Measurements from ENCODE around the gene ANKRD13D. TPM values are rescaled to one million over a fixed set of nuclear protein-coding genes. Genes with fewer than 3 reads are reported as not detected.

ANKRD13D gene
- polyA plus RNA-seq, 3 donors = 18.9 to 21.1 (median 20.8) TPM

DNA sequence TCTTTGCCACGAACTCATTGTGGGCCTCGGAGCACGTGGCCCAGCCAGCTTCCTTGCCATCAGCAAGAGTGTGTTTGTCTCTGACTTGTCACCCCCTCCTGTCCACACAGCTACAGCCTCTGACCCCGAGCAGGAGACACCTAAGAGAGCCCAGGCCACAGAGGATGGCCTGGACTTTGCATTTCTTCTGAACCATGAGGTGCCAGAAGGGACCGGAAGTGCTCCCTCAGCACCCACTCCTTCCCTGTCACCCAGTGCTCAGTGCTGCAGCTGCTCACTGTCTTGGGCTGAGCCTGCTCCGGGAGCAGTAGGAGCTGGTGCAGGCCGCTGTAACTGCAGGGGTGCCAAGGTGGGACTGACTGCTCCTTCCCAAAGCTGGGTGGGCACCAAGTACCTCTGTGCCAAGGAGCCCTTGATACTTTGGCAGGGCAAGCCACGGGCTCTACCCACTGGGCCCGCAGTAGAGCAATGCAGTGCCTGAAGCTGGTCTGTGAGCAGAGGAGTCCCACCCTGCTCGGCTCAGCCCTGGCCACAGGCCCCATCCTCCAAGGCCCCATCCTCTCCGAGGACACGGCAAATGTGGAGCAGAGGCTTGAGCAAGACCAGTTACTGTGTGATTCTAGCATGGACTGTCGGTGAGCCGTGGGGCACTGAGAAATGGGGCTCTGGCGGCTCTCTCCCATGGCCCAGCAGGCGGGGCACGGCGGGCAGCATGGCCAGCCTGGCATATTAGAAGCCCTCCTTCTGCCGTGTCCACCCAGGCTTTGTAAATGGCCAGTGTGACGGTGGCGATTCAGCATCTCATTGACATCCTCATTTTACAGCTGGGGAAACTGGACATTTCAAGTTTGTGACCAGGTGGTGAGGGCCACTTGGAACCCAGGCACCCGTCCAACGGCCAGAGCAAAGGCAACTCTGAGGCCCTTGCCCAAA, 16.5 kb upstream of the ANKRD13D start:
- no peak for DNase-seq (ENCODE audit: low read depth in 3 of 3, low spot score in 2 of 3)

GRCh38 chr11:67273260-67273990, 15.7 kb upstream of the ANKRD13D start:
- no peak for DNase-seq (ENCODE audit: low read depth in 3 of 3, low spot score in 2 of 3)

DNA sequence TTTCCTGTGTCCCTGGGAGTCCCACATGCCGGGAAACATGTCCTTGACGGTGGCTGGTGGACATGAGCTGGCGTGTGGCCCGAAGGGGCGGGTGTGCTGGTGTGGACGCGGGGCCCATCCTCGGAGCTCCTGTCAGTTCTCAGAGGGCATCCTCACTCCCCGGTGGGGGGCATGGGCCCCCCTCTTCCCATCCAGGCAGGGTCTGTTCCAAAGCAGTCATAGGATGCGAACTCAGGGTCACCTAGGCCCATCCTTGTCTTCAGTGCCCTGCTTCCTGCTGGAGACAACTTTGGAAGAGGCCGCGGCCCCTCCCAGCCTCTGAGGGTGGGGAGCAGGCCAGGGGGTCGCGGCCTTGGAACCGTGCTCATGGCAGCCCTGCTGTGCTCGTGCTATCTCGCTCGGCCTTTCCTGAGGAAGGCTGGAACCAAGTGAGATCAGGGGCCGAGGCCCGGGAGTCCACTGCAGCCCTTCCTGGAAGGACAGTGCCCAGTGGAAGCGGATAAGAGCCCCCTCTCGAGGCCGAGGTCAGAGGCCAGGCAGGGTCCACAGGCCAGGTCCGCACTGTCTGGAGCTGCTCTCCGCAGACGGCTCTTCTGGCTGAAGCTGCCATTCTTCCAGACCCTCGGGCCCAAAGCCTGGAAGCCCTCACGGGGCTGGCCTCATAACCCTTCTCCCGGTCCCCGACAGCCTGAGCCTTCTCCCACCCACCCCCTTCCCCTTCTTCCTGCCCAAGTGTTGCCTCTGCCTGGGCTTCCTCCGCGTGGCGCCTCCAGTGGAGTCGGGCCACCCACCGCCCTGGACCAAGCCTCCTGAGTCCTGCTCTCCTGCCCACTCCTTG, 14.1 kb upstream of the ANKRD13D start:
- no peak for DNase-seq (ENCODE audit: low read depth in 3 of 3, low spot score in 2 of 3)

GRCh38 chr11:67275606-67276409, 13.3 kb upstream of the ANKRD13D start:
- no peak for DNase-seq (ENCODE audit: low read depth in 3 of 3, low spot score in 2 of 3)

GRCh38 chr11:67276781-67277230, 12.3 kb upstream of the ANKRD13D start:
- DNase-seq (ENCODE audit: low read depth in 3 of 3, low spot score in 2 of 3) = no peak

GRCh38 chr11:67277231-67277961, 11.7 kb upstream of the ANKRD13D start:
- no peak for DNase-seq (ENCODE audit: low read depth in 3 of 3, low spot score in 2 of 3)

DNA sequence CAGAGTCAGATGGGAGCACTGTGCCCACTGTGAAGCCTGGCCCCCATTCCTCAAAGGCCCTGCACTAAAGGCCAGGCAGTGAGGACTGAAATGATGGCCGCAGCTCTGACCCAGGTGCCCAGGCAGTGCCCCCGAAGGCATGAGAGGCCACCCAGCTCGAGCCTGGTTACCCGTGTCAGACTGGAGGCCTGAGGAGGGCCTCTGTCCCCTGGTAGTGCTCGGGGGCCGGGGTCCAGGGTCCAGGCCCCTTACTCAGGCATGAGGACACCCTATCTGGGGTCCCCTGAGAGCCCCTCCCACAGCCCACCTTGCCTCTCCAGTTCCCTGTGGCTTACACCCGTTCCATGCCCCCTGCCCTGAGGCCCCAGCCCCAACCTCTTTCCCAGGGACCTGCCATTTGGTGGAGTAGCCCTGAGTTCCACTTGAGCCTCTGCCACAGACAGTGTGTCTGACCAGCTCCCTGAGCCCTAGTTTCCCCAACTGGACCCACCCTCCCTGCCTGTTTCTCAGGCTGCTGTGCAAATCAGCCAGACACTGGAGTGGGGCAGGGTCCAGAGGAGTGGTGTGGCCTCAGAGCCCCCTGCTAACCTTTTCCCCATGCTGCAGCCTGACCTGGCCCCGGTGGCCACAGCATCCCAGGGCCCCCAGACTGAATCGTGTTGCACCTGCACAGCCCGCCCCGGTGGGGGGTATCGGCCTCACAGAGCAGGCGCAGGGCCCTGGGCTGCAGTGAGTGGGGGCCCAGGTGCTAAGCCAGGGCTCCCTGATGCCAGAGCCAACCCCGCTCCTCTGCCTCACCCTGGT, 10.8 kb upstream of the ANKRD13D start:
- no peak for DNase-seq (ENCODE audit: low read depth in 3 of 3, low spot score in 2 of 3)

- DNase-seq (ENCODE audit: low read depth in 3 of 3, low spot score in 2 of 3) = no peak
Observed at GRCh38 chr11:67278939-67279588, 10.0 kb upstream of the ANKRD13D start.

GRCh38 chr11:67279589-67280340, 9.3 kb upstream of the ANKRD13D start:
- no peak for DNase-seq (ENCODE audit: low read depth in 3 of 3, low spot score in 2 of 3)

DNA sequence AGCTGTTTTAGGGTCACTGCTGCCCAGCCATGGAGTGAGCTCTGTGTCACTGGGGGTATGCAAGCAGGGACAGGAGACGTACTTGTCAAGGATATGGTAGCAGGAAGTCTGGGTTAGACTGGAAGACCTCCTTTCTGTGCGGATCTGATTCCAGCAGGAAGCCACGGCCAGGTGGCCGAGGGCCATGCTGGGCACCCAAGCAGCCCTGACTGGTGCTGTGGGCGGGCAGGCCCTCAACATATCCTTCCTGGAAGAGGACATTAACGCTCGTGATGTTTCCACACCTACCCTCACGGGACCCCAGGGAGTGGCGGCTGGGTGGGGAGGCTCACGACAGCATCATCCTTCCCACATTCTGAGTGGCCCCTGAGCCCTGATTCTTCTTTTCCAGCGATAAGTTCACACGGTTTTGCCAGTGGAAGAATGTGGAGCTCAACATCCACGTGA, 8.7 kb upstream of the ANKRD13D start:
- no peak for DNase-seq (ENCODE audit: low read depth in 3 of 3, low spot score in 2 of 3)

DNA sequence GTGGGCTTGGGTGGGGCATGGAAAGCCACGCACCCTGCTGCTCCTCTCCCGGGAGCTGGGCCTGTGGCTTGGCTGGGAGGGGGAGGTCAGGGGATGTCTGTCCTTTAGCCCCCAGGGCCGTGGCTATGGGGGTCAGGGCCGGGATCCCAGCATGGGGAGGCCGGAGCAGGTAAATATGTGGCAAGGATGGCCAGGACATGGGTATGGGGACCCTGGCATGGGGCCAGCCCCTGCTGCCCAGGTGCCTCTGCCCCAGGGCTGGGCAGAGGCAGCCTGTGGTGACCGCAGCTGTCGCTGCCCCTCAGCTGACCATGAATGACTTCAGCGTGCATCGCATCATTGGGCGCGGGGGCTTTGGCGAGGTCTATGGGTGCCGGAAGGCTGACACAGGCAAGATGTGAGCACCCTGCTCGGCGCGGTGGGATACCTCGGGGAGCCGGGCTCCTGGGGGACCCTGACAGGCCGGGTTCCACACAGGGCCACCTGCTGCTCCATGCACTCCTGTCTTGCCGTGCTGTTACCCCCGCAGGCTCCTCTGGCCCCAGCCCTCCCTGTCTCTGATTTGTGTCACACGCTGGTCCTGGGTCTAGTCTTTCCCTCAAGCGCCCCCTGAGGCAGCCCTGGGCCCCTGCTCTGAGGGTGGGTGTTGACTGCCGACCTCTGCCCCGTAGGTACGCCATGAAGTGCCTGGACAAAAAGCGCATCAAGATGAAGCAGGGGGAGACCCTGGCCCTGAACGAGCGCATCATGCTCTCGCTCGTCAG, 8.1 kb upstream of the ANKRD13D start:
- DNase-seq (ENCODE audit: low read depth in 3 of 3, low spot score in 2 of 3) = no peak

GRCh38 chr11:67281552-67282150, 7.5 kb upstream of the ANKRD13D start:
- no peak for DNase-seq (ENCODE audit: low read depth in 3 of 3, low spot score in 2 of 3)

DNA sequence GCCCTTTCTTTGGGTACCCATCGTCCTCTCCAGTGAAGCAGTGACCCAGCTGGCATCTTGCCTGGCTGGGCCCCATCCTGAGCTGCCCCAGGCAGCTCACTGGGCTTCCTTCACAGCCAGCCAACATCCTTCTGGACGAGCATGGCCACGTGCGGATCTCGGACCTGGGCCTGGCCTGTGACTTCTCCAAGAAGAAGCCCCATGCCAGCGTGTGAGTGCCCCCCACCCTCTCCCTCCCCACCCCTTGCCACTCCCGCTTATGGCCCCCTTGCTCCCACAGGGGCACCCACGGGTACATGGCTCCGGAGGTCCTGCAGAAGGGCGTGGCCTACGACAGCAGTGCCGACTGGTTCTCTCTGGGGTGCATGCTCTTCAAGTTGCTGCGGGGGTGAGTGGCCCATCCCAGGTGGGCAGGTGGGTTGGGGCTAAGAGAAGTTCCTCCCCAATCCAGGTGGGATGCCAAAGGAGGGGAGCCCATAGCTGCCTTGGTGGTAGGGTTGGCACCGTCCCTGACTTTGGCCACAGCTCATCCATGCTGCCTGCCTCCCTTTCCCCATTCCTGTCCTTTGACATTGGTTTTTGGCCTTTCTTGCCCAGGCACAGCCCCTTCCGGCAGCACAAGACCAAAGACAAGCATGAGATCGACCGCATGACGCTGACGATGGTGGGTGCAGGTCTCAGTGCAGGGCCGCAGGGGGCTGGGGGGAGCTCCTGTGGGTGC, 6.8 kb upstream of the ANKRD13D start:
- DNase-seq (ENCODE audit: low read depth in 3 of 3, low spot score in 2 of 3) = no peak

DNA sequence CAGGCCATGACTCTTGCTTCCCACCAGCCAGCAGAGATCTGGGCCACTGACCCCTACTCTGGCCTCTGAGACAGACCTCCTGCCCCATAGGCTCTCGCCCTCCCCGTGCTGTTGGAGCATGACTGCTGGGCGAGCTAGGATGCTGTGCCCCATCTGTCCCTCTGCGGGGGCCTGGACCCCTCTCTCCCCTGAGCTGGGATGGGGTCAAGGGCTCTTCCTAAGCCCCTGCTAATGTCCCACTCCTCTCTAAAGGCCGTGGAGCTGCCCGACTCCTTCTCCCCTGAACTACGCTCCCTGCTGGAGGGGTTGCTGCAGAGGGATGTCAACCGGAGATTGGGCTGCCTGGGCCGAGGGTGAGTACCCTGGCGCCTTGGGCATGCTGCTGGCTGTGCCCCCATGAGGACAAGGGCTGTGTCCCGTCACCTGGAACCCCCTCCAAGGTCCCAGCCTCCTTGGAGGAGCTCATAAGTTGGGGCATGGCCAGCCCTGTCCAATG, 6.2 kb upstream of the ANKRD13D start:
- no peak for DNase-seq (ENCODE audit: low read depth in 3 of 3, low spot score in 2 of 3)

GRCh38 chr11:67283481-67283963, 5.6 kb upstream of the ANKRD13D start:
- no peak for DNase-seq (ENCODE audit: low read depth in 3 of 3, low spot score in 2 of 3)

All from right renal cortex interstitium (tissue), 3 donors.